Activated T-helper 17 cell treated with anti-CD3 and anti-CD28 coated beads, Interleukin-2, amount 50 U/mL, for 72 hours (primary cell): ENCODE data around the gene CELSR1. TPM values are rescaled to one million over a fixed set of nuclear protein-coding genes. Genes with fewer than 3 reads are reported as not detected.
"Not testable (repeated sequence)": the region's sequence is repeated elsewhere in the genome, so short reads cannot be mapped to it uniquely, and the experiment has no call there.

Source experiments
- ATAC-seq: fragments of 150-1000 bp; cut with Tn5 transposase; replicated peaks from 2 replicates; pipeline ENCODE4 v1.10.0; 2021; ENCODE audit warnings: mild to moderate bottlenecking, moderate library complexity
- H3K27ac Mint-ChIP-seq: one replicate; pipeline ENCODE4 v1.8.0; 2022; ENCODE audit warnings: mixed read lengths
- H3K27me3 Mint-ChIP-seq: one replicate; pipeline ENCODE4 v1.8.0; 2022; ENCODE audit warnings: mixed read lengths
- H3K36me3 Mint-ChIP-seq: one replicate; pipeline ENCODE4 v1.8.0; 2022; ENCODE audit warnings: low read depth, mild to moderate bottlenecking, mixed read lengths
- H3K4me1 Mint-ChIP-seq: one replicate; pipeline ENCODE4 v1.8.0; 2022; ENCODE audit warnings: mixed read lengths
- H3K4me3 Mint-ChIP-seq: one replicate; pipeline ENCODE4 v1.8.0; 2022; ENCODE audit warnings: mild to moderate bottlenecking, mixed read lengths
- H3K9me3 Mint-ChIP-seq: one replicate; pipeline ENCODE4 v1.8.0; 2022; ENCODE audit warnings: mixed read lengths
- total RNA-seq, 2 donors: library from RNA; stranded (reverse); gene quantifications; one replicate each; pipeline ENCODE4 v1.2.3, GENCODE V29; 2022

Gene CELSR1
- total RNA-seq, 2 donors from 2014 or later: 0.32 to 0.48 TPM

DNA sequence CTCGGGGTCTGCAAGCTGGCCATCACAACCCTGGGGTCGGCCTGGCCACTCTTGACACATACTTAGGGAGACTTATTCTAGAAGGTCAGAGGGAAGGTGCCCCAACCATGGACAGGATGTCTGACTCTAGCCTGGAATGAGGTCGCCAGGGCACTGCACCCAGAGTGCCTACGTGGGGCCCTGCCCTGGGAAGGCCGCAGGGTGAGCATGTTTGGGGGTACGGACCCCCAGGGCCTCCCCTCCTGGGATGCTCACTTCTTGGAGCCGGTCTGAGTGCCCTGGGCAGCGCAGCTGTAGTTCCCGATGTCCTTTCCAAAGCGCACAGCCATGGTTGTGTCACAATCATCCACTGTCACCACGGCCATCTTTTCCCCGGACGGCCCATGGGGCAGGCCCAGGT is 126.1 kb downstream of the CELSR1 start:
- no peaks in the 10 kb centered on the region for H3K27me3 Mint-ChIP-seq
- H3K36me3 Mint-ChIP-seq: no peaks in the 10 kb centered on the region
- no peaks in the 10 kb centered on the region for H3K9me3 Mint-ChIP-seq
- no peak overlapping the region for H3K27ac Mint-ChIP-seq
- no peak overlapping the region for H3K4me3 Mint-ChIP-seq
- H3K4me1 Mint-ChIP-seq: no peaks in the 10 kb centered on the region
- ATAC-seq: no peak

DNA sequence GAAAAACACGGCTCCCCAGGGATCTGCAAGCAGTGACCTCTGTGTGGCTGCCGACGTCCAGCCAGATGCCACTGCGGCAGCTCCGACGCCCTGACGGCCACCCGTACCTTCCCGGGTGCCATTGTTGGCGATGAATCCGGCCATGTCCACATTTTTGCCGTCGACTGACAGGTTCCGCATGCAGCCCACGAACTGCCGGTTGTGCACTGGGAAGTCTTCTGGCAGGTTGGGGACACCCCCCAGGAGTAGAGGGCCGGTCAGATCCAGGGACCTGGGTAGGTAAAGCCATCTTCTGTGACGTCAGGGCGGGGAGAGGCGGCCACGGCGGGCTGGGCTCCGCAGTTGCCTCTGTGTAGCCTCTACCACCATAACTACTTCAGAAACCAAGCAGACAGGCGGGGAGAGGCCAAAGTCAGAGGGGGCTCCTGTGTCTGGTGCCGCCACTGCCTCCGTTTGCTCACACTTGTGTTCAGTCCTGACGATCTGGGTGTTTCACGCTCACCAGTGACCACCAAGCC is 127.1 kb downstream of the CELSR1 start:
- H3K27ac Mint-ChIP-seq: no peak overlapping the region
- no peaks in the 10 kb centered on the region for H3K9me3 Mint-ChIP-seq
- H3K36me3 Mint-ChIP-seq: no peaks in the 10 kb centered on the region
- H3K27me3 Mint-ChIP-seq: no peaks in the 10 kb centered on the region
- no peaks in the 10 kb centered on the region for H3K4me1 Mint-ChIP-seq
- no peak for ATAC-seq
- no peak overlapping the region for H3K4me3 Mint-ChIP-seq

DNA sequence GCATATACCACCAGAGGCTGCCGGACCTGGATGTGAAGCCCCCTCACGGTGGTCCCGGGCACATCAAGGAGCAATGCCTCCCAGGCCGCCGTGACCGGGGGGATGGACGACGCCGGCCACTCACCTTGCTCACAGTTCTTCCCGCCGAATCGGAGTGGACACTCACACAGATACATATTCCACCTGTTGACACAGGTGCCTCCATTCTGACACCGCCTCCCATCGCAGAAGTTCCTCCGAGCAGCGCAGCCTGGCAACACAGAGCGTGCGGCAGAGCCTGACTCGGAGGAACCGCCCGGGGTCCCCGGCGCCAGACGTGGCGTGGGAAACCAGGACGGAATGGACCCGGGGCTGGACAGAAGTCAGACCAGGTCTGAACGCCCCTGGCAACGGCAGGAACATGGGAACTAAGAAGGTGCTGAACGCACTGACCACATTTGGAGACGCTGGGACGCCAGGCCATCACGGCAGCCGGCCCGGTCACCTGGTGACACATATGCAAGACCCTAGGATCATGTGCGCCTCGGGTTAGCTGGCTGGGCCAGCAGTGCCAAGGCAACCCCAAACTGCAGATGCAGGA is 127.7 kb downstream of the CELSR1 start:
- no peak for ATAC-seq
- no peaks in the 10 kb centered on the region for H3K27me3 Mint-ChIP-seq
- H3K4me1 Mint-ChIP-seq: no peaks in the 10 kb centered on the region
- H3K4me3 Mint-ChIP-seq: no peak overlapping the region
- no peak overlapping the region for H3K27ac Mint-ChIP-seq
- no peaks in the 10 kb centered on the region for H3K9me3 Mint-ChIP-seq
- no peaks in the 10 kb centered on the region for H3K36me3 Mint-ChIP-seq

DNA sequence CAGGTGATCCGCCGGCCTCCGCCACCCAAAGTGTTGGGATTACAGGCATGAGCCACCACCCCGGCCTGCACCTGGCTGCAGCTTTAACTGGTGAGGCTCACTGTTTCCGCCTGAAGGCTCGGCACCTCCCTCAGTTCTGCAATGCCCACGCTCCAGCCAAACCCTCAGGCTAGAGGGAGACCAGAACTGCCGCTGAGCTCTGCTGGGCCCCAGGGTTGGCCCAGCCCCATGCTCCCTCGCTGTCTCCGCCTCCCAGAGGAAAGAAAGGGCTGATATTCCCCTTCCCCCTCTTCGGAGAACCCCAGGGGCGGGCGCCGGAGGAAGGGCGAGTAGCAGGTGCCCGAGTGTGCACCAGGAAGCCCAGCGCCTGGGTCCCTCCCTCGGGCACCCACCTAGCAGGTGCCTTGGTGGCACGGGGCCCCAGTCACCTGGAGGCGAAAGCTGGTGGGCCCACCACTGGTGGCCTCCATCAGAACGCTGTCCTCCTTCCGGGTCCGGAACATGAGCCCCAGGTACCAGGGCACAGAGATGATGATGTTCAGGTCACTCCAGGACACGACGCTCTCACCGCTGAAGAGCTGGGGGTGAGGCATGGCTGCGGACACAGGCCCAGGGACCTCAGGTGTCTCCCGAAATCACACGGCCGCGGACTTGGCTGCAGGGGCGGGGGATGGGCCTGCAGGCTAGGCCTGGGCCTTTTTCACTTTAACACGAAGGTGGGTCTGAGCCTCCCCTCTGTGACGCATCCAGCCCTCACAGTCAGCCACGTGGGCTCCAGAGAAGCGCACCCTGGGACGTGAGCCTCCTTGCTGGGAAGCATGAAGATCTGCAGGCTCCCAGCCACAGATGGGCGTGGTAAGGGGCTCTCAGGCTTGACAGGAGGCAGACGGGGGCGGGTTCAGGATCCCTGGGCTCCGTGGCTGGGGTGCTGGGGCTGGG is 128.6 kb downstream of the CELSR1 start:
- no peak for ATAC-seq
- no peak overlapping the region for H3K27ac Mint-ChIP-seq

DNA sequence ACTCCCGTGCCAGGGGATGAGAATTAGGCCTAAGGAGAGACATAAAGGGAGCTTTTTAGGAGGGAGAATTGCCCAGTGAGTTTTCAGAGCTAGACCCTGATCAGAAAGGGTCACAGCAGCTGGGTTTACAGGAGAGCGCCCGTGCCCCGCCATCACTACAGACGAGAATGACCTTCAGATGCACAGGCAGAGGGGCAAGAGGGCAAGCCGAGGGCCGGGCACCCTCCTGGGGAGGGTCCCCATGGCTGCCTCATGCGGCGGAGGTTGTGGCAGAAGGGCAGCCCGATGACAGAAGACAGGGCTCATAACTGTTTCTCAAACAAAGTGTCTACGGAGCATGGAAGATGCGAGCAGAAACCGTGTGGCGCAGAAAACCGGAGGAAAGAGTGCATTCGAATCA is 129.7 kb downstream of the CELSR1 start:
- Mint-ChIP-seq H3K36me3 (no peaks in the 10 kb centered on the region), H3K27ac (no peak overlapping the region)
- no peak for ATAC-seq

More for the DNA sequence above, 128.6 kb downstream of the CELSR1 start:
- Mint-ChIP-seq H3K27me3 (no peaks in the 10 kb centered on the region), H3K36me3 (no peaks in the 10 kb centered on the region), H3K4me1 (no peaks in the 10 kb centered on the region), H3K4me3 (no peak overlapping the region), H3K9me3 (no peaks in the 10 kb centered on the region)

DNA sequence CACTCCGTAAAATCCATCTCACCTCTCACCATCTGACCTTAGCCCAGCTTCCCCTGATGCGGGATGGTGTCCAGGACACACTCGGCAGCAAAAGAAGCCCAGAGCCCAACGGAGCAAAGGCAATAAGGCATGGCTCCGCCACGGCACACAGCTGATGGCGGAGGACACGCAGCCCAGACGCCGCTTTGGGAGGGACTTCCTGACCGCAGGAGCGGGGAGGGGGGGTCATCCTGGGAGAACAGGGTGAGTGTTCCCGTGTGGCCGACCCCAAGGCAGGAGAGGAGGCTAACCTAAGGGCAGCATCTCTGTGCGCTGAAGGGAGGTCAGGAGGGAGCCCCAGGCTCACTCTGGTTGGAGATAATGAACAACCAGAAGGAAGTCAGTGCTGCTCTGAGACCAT is 130.6 kb downstream of the CELSR1 start:
- no peak overlapping the region for H3K4me3 Mint-ChIP-seq
- no peaks in the 10 kb centered on the region for H3K27me3 Mint-ChIP-seq
- no peak overlapping the region for H3K27ac Mint-ChIP-seq
- H3K9me3 Mint-ChIP-seq: no peaks in the 10 kb centered on the region
- no peaks in the 10 kb centered on the region for H3K4me1 Mint-ChIP-seq
- ATAC-seq: no peak
- H3K36me3 Mint-ChIP-seq: no peaks in the 10 kb centered on the region

More for the DNA sequence above, 129.7 kb downstream of the CELSR1 start:
- Mint-ChIP-seq H3K27me3 (no peaks in the 10 kb centered on the region), H3K9me3 (no peaks in the 10 kb centered on the region), H3K4me3 (no peak overlapping the region), H3K4me1 (no peaks in the 10 kb centered on the region)

DNA sequence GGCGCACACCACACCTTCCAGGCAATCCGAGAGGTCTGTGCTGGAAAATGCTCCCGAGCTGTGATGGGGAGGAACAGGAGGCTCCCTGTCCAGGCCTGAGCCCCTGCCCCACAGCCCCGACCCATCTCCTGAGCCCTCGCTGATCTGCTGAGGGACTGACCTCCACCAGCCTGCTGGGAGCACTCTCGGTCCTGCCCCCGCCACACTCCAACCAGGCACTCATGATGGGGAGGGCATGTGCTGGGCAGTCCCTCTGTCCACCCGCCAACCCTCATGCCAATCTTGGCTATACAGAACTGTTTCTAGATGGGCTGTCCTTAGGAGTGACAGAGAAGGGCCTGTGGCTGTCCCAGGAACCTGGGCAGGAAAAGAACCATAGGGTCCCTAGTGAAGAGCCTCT is 131.1 kb downstream of the CELSR1 start:
- Mint-ChIP-seq H3K9me3 (no peaks in the 10 kb centered on the region), H3K27ac (no peak overlapping the region), H3K4me3 (no peak overlapping the region), H3K36me3 (no peaks in the 10 kb centered on the region), H3K4me1 (no peaks in the 10 kb centered on the region), H3K27me3 (no peaks in the 10 kb centered on the region)
- ATAC-seq: no peak

DNA sequence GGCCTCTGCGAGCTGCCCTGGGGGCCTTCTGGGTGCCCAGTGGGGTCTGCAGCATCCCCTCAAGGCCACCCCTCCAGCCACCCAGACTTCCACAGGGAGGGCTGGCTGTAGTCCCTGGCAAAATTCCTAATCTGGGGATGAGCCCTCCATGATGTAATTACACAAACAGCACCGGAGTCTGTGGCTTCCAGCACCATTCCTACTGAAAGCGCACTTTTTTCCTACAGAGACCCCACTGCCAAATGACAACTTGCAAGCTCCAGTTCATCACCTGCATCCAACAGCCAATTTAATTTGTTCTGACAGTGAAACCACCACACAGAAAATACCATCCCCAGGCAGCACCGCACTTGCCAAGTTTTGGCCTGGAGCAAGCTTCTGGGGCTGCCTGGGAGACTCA is 131.5 kb downstream of the CELSR1 start:
- no peaks in the 10 kb centered on the region for H3K27me3 Mint-ChIP-seq
- H3K36me3 Mint-ChIP-seq: no peaks in the 10 kb centered on the region
- no peak overlapping the region for H3K27ac Mint-ChIP-seq
- ATAC-seq: no peak
- no peaks in the 10 kb centered on the region for H3K4me1 Mint-ChIP-seq
- H3K4me3 Mint-ChIP-seq: no peak overlapping the region
- H3K9me3 Mint-ChIP-seq: no peaks in the 10 kb centered on the region

DNA sequence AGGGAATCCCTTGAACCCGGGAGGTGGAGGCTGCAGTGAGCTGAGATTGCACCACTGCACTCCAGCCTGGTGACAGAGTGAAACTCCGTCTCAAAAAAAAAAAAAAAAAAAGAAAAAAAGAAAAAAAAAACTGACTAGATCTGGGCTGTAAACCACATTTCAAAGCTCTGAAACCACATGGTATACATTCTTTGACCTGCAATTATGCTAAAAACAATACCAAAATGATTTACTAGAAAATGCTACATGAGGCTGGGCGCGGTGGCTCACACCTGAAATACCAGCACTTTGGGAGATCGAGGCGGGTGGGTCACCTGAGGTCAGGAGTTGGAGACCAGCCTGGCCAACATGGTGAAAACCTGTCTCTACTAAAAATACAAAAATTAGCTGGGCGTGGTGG is 133.5 kb downstream of the CELSR1 start:
- ATAC-seq, H3K36me3 Mint-ChIP-seq, H3K4me3 Mint-ChIP-seq, H3K4me1 Mint-ChIP-seq, H3K9me3 Mint-ChIP-seq, H3K27ac Mint-ChIP-seq, H3K27me3 Mint-ChIP-seq: not testable (repeated sequence)

DNA sequence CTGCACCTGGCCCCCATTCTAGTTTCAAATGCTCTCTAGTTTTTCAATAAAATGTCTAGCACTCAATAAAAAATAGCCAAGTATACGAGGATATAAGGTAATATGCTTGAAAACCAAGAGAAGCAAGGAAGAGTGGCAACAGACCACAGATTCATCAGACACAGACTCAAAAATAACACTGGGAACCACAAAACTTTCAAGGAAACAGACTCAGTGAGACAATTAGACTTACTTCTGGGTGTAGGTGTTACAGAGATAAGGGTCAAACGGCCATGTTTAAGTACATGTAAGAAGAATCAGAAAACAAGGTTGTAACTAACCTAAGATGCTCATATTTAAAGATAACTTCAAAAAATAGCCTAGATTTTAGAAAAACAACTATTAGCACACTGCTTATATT is 134.9 kb downstream of the CELSR1 start:
- ATAC-seq: no peak
- H3K27ac Mint-ChIP-seq: no peak overlapping the region
- no peaks in the 10 kb centered on the region for H3K4me1 Mint-ChIP-seq
- H3K4me3 Mint-ChIP-seq: no peak overlapping the region
- H3K9me3 Mint-ChIP-seq: no peaks in the 10 kb centered on the region
- no peaks in the 10 kb centered on the region for H3K36me3 Mint-ChIP-seq
- no peaks in the 10 kb centered on the region for H3K27me3 Mint-ChIP-seq

DNA sequence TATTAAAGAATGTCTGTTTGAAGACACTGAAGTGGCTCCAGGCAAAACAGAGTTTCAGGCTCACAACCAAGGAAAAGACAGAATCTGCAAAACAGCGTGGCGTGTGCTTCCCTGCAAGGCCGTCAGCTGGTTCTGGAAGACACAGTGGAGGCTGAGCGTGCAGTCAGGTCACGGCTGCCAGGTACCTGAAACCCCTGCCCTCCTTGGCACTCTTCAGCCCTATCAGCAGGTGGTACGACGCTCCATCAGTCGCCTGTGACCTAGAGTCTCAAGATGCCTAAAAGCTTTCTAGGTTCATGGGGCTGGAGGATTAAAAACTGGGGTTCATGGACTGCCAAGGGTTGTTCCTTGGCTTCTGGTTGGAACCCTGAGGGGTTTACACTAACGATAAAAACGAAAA is 136.1 kb downstream of the CELSR1 start:
- Mint-ChIP-seq H3K27me3 (no peaks in the 10 kb centered on the region), H3K36me3 (no peaks in the 10 kb centered on the region), H3K4me3 (no peak overlapping the region), H3K4me1 (no peaks in the 10 kb centered on the region), H3K27ac (no peak overlapping the region), H3K9me3 (no peaks in the 10 kb centered on the region)
- no peak for ATAC-seq

DNA sequence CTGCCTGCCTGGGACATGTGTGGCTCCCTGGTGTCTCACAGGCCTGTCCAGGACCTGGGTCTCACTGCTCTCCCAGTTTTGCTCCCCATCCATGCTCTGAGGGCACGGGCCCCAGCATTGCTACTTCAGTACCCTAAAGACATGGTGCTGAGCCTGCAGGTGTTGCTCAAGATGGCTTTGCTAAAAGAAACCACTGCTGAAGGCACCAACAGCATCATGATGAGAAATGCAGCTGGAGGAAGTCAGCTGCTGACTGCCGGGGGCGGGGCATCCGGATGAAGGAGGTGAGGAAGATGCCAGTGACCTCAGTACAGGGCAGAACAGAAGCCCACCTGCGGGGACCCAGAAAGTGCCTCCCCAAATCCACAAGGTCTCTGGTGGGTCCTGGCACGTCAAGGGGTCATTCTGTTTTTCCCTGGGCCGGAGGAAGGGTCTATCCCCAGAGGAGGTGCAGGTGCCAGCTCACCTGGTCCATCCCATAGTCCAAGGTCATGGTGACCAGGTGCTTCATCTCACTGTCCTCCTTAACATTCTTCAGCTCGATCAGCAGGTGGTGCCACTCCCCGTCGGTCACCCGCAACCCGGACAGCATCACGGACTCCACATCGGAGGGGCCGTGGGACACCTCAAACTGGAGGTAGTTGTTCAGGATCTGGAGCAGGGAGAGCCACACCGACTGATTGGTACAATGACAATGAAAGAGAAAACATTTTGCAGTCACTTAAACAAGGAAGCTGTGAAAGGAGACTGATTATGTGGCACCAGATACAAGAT is 138.0 kb downstream of the CELSR1 start:
- Mint-ChIP-seq H3K36me3 (no peaks in the 10 kb centered on the region), H3K4me1 (no peaks in the 10 kb centered on the region), H3K27ac (no peak overlapping the region), H3K27me3 (no peaks in the 10 kb centered on the region), H3K4me3 (no peak overlapping the region), H3K9me3 (no peaks in the 10 kb centered on the region)
- ATAC-seq: no peak

DNA sequence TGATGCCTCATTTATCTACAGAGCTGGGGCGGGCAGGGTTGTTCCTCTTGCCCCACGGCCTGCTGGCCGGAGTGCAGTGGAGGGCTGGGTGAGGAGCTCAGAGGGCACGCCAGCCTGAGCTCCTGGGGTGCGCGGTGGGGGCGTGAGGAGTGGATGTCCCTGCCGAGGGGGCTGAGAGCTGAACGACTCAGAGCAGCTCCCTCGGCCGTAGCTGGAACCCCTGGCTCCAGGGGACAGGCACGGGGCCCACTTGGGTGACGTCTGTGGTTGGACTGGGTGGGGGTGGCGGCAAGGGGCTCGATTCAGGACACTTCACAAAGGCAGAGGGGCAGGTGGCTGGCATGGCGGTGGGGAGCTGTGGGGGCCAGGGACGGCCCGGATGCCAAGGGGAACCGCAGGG is 139.5 kb downstream of the CELSR1 start:
- no peak for ATAC-seq
- no peak overlapping the region for H3K27ac Mint-ChIP-seq
- no peaks in the 10 kb centered on the region for H3K9me3 Mint-ChIP-seq
- no peaks in the 10 kb centered on the region for H3K4me1 Mint-ChIP-seq
- no peaks in the 10 kb centered on the region for H3K27me3 Mint-ChIP-seq
- H3K4me3 Mint-ChIP-seq: no peak overlapping the region
- H3K36me3 Mint-ChIP-seq: no peaks in the 10 kb centered on the region

DNA sequence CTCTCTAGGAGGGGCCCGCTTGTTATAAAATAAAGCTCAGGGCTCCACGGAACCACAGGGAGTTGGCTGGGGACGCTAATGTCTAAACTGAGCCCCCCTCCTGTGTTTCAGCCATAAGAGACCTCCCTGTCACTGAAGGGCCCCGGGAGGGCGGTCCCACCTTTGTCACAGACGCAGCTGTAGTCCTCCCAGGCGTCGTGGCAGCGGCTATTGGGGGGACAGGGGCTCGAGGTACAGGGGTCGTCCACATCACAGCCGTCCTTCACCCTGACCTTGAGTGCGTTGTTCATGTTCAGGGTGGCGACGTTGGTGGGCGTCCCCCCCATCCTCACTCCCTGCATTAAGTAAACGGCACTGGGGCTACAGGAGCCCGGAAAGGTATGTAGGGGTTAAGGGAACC is 139.9 kb downstream of the CELSR1 start:
- Mint-ChIP-seq H3K36me3 (no peaks in the 10 kb centered on the region), H3K27me3 (no peaks in the 10 kb centered on the region), H3K27ac (no peak overlapping the region), H3K9me3 (no peaks in the 10 kb centered on the region), H3K4me3 (no peak overlapping the region), H3K4me1 (no peaks in the 10 kb centered on the region)
- no peak for ATAC-seq
